Stimulated activated CD8-positive, alpha-beta memory T cell treated with anti-CD3 and anti-CD28 coated beads, Interleukin-7, amount 100 ng/mL, for 4 hours (primary cell): Measurements from ENCODE around the gene IL16.
"Not testable (repeated sequence)": the region's sequence is repeated elsewhere in the genome, so short reads cannot be mapped to it uniquely, and the experiment has no call there.

Experiments used
- DNase-seq, 2 donors: peaks; one replicate each; pipeline ENCODE4 v3.0.0-alpha.2; 2020; ENCODE audit warnings: low read depth in 2 of 2

IL16 gene

DNA sequence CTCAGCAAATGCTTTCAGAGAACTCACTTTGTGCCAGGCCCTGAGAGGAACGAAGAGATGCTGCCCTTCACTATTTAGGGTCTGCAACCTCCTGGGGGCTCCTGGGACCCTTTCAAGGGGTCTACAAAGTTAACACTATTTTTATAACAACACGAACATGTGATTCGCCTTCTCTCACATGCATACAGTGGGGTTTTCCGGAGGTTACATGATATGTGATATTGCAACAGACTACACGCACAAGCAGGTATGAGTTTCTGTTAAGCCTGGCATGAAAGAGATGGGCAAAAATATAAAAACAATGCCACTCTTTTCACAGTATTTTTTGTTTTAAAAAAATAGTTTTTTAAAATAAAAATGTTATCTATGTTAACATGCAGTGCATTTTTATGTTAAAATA, 117.0 kb downstream of the IL16 start:
- no peak for DNase-seq

GRCh38 chr15:81314378-81314777, 117.7 kb downstream of the IL16 start:
- no peak for DNase-seq

DNA sequence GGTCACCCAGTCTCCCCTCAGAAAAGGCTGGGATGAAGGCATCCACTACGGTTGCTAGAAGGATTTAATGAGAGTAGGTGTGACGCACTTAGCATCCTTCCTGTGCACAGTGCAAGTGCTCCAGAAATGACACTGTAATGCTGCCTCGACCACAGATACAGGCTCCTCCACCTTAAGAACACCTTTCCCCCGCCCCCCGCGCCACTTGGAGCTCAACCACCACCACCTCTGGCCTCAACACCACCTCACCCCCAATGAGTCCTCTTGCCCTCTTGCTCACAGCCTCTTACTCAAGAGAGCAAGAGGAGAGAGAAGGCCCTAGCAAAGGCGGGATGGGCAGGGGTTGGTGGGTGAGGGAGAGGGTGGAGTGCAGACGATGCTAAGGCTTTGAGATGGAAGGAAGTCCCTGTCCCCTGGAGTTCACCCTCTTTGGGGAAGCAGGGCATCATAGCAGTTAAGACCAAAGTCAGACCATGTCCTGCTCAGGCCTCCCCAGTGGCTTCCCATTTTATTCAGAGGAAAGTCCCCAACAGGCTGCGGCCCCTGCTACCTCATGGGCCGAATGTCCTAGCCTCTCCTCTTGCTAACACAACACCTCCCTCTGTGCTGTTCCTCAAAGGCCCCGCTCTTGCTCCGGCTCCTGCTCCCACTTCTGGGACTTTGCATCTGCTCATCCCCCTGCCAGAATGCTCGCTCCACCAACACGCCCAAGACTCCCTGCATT, 118.9 kb downstream of the IL16 start:
- no peak for DNase-seq

DNA sequence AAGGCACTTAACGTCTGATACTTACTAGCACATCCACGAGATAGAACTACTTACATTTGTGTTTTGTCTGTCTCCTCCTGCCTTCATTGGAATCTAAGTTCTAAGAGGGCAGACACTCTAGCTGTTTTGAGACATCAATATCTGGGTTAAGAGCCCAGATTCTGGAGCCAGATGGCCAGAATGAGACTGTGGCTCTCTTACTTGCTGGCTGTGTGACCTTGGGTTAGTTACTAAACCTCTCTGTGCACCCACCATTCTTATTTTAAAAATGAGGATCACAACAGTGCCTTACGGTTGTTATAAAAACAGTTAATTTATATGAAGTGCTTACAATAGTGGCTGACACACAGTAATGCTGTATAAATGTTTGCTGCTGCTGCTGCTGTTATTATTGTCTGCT, 119.6 kb downstream of the IL16 start:
- no peak for DNase-seq

GRCh38 chr15:81317642-81318017, 121.0 kb downstream of the IL16 start:
- DNase-seq = no peak

DNA sequence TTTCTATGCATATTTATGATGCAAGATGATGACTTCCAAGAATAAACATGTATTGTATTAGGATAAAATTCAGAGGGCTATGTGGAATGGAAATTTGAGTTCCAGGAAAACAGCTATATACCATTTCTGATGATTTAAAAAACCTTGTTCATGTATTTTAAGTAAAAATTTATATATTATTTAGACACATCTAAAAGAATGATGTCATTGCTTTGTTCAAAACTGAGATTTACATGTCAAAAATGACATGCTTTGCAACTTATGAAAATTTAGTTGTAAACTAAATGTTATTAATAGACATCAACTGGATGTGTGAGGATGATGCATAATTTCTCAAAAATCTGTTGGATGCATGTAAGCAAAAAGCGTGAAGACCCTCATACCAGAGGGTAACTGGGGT, 125.0 kb downstream of the IL16 start:
- DNase-seq = no peak

- DNase-seq = no peak
Measured at GRCh38 chr15:81322676-81323253, 126.1 kb downstream of the IL16 start.

DNA sequence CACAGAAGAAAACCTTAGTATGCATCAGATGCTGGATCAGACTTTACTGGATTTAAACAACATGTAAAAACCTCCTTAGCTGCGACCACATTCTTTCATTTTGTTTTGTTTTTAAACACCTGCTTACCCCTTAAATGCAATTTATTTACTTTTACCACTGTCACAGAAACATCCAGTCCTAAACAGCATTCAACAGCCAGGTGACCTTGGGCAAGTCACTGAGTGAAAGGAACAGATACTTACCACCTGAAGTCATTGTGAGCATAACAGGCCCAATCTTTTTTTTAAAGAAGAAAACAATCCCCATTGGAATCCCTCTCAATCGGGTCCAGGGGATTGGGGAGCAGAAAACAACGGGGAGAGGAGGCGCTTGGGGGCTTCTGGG, 126.9 kb downstream of the IL16 start:
- DNase-seq = no peak

DNA sequence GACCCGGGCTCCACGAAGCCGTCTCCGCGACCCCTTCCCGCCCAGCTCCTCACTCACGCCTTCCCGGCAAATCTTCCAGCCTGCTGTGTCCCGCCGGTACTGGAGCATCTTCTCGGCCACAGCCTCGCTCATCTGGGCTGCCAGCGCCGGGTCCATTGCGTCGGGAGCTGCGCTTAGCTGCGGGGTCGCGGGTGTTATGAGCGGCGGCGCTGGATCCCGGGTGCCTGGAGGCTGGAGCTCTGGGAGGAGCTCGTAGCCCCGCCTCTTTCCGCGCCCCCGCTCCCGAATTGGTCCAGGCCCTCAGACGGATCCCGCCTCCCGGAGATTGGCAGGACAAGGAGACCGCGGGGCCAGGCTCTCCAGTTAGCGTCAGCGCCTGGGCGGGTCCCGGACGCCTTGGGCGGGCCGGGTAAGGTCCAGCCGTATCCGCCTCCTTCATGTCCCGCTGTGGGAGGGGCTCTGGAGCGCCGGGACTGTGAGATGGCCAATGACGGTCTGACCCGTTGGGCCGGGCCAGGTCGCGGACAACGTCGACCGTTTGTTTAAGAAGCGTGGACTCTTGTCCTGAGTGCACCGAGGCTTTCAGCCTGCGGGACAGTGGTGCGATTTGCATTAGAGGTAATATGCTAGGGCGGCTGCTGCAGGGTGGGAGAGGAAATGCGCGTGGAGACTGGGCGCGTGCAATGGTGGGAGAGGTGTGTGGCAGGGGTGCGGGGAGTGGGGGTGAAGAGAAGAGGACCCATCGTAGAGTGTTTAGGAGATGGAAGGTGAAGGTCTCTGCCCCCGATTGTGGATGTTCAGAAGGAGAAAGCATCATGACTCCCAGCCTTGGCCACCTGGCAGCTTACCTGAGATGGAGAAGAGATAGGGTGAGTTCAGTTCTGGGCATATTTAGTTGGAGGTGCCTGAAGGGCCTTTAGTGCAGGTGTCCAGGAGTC, 127.5 kb downstream of the IL16 start, which contains the start of gene STARD5:
TSS of gene STARD5 (minus strand) at position 198 of the 938 bp plus-strand sequence. CDS start at position 156, 42 bp downstream.
- DNase-seq = peak; percentile 90 to 95

GRCh38 chr15:81326466-81327212, 130.0 kb downstream of the IL16 start:
- DNase-seq = no peak

GRCh38 chr15:81327516-81327915, 130.8 kb downstream of the IL16 start:
- no peak for DNase-seq

- no peak for DNase-seq
Measured at GRCh38 chr15:81329446-81329845, 132.8 kb downstream of the IL16 start.

DNA sequence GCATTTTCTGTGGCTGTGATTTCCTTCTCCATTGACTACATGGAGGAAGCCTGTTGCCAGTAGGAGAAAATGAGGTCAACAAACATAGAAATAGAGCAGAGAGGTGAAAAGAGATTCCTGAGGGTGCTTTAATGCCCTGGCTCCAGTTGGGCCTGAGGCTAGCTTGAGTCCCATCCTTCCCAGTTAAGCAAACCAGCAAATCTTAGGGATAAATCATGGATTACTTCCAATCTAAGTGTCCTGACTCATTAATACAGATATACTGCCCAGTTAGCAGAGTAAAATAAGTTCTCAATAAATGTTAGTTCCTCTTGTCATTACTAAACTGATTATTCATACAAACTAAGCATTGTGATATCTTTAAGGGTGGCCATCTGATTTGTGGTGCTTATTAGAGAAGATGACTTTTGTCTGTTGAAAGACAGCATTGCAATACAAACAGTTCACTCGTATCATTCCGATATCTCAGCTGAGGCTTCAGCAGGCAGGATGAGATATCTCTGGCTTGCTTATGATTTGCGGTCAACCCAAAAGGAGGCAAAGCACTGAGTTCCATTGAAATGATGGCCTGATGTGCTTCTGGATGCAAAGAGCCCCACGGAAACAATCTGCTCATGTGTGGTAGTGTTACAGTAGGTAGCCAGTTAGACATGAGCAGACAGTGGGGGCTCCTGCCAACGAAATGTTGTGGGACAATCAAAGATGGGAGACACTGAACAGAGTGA, 133.8 kb downstream of the IL16 start:
- no peak for DNase-seq

DNA sequence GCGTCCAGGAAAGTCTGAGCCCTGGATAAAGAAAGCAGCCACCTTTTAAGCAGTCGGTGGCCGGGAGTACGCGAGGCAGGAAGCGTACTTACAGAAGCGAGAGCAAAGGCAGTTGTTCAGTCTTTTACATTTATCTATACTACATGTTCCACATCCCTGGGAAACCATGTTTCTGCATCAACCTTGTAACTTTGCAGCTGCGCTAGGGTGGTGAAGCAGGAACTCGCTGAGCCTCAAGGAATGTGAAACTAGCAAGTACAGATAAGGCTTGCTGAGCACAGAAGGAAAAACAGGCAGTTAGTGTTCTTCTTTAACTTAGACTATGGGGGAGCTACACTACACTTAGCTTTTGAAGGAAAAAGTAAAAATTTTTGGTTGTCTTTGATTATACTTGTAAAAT, 134.5 kb downstream of the IL16 start:
- not testable (repeated sequence) for DNase-seq

DNA sequence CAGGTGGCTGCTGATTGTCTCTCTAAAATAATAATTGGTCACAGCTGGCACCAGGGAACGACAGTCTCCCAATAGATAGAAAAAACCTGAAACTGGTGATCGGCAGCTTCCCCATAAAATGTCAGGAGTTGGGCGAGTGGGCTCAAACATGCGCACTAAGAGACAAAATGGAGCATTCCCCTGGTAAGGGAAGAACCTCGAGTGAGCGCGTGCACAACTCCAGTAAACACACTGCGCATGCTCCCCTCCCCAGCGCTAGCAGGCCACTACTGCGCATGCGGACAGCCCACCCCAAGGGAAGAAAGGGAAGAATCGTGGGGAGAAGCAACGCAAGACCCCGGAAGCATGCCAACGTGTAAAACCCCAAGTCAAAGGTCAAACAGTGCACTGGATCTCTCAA, 134.9 kb downstream of the IL16 start:
- no peak for DNase-seq

DNA sequence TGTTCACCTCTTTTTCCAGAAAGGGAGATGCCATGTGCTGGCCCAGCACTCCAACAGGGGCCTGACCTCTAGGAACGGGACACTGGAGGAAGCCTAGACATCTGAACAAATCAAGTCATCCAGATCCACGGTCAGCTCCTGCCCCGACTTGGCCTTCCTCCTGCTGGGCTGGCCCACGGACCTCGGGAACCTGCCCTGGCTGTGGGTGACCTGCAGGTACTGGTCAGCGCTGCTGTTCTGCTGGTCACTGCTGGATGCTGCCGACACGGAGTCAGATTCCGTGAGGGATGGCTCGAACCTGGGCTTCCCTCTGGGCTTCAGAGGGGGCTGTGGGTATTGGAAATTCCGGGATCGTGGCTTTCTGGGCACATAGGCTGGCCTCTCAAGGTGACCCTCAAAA, 135.6 kb downstream of the IL16 start:
- no peak for DNase-seq

GRCh38 chr15:81333363-81333762, 136.7 kb downstream of the IL16 start:
- no peak for DNase-seq

DNA sequence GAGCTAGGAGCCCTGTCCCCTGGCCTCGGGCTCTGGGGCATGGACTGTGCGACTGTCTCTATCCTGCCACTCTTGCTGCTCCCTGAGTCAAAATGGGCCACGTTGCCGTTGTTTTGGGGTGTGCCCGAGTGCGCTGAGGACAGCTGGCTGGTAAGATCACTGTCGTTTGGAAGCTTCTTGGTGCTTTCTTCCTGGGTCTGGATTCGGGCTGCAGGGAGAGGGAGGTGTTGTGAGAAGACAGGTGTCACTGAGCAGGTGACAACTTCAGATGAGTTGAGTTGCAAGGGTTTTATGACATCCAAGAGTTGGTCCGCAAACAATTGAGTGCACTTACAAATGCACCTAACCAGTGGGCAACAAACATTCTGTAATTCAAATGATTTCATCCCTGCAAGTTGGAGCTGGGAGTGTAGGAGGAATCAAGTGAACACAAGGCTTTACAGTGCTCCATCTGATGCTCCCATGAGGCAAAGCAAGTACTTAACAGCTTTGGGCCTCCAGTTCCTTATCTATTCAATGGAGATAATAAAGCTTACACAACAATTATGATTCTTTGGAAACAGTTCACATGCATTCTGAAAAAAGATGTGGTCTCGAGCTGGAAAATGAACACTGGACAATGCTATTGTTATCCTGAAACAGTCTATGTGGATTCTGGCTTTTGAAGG, 138.2 kb downstream of the IL16 start:
- DNase-seq = no peak

GRCh38 chr15:81335631-81336030, 139.0 kb downstream of the IL16 start:
- DNase-seq = no peak

- no peak for DNase-seq
Measured at GRCh38 chr15:81336568-81336967, 139.9 kb downstream of the IL16 start.

- DNase-seq = no peak
Measured at GRCh38 chr15:81337241-81337640, 140.6 kb downstream of the IL16 start.
